Measurements from ENCODE around the gene DCAF7.

DCAF7 gene

DNA sequence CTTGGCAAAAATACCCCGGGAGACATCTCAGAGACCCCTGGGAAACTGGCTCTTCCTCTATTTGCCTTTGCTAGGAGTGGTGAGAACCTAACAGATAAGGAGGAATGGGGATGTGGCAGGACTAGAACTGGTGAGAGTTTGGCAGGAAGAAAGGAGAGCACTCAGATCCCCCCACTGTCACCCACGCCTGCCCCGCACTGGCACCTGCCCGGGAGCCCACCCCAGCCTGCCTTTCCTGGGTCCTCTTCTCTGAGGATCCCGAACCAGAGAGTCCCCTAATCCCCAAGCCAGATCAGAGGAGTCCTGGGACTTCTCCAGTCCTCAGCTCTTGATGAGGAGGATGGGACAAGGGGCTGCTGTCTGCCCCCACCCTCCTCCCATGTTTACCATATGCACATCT, 23.4 kb upstream of the DCAF7 start:
- no peak overlapping the region for H3K4me3 ChIP-seq (ENCODE audit: low read depth, low read length)
- no peak for DNase-seq (ENCODE audit: low read depth)
- TF ChIP-seq POLR2A (IDR thresholded peaks at IDR 0.05; ENCODE audit: extremely low read depth, insufficient read length) (no peak), MYC (IDR thresholded peaks at IDR 0.05; ENCODE audit: low read depth, low read length) (no peak)
- TF ChIP-seq, protein P1, sequence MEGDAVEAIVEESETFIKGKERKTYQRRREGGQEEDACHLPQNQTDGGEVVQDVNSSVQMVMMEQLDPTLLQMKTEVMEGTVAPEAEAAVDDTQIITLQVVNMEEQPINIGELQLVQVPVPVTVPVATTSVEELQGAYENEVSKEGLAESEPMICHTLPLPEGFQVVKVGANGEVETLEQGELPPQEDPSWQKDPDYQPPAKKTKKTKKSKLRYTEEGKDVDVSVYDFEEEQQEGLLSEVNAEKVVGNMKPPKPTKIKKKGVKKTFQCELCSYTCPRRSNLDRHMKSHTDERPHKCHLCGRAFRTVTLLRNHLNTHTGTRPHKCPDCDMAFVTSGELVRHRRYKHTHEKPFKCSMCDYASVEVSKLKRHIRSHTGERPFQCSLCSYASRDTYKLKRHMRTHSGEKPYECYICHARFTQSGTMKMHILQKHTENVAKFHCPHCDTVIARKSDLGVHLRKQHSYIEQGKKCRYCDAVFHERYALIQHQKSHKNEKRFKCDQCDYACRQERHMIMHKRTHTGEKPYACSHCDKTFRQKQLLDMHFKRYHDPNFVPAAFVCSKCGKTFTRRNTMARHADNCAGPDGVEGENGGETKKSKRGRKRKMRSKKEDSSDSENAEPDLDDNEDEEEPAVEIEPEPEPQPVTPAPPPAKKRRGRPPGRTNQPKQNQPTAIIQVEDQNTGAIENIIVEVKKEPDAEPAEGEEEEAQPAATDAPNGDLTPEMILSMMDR (IDR thresholded peaks at IDR 0.05; ENCODE audit: low read depth, low read length): no peak
- TF ChIP-seq, protein P2, sequence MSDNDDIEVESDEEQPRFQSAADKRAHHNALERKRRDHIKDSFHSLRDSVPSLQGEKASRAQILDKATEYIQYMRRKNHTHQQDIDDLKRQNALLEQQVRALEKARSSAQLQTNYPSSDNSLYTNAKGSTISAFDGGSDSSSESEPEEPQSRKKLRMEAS (IDR thresholded peaks at IDR 0.05; ENCODE audit: low read depth, low read length): no peak

DNA sequence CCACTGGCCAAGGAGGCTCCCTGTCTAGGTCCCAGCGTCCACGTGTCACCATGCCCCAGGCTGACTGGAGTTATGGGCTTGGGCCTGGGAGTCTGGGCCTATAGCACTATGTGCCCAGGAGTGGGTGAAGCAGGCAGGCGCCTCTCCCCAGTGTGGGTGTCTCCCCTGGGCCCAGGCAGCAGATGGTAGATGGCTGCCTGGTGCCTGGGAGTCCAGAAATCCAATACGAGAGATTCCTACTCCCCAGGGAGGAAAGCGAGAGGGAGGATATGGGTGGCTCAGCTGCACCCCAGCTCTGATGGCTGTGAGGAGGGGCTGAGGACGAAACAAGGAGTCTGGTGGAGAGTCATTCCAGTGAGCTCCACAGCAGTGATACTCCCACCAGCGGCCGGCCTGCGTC, 22.1 kb upstream of the DCAF7 start:
- TF ChIP-seq, protein P2 (IDR thresholded peaks at IDR 0.05; ENCODE audit: low read depth, low read length): no peak
- no peak for TF ChIP-seq POLR2A (IDR thresholded peaks at IDR 0.05; ENCODE audit: extremely low read depth, insufficient read length)
- TF ChIP-seq, protein P1 (IDR thresholded peaks at IDR 0.05; ENCODE audit: low read depth, low read length): no peak
- TF ChIP-seq MYC (IDR thresholded peaks at IDR 0.05; ENCODE audit: low read depth, low read length): no peak
- no peak overlapping the region for H3K4me3 ChIP-seq (ENCODE audit: low read depth, low read length)
- no peak for DNase-seq (ENCODE audit: low read depth)

DNA sequence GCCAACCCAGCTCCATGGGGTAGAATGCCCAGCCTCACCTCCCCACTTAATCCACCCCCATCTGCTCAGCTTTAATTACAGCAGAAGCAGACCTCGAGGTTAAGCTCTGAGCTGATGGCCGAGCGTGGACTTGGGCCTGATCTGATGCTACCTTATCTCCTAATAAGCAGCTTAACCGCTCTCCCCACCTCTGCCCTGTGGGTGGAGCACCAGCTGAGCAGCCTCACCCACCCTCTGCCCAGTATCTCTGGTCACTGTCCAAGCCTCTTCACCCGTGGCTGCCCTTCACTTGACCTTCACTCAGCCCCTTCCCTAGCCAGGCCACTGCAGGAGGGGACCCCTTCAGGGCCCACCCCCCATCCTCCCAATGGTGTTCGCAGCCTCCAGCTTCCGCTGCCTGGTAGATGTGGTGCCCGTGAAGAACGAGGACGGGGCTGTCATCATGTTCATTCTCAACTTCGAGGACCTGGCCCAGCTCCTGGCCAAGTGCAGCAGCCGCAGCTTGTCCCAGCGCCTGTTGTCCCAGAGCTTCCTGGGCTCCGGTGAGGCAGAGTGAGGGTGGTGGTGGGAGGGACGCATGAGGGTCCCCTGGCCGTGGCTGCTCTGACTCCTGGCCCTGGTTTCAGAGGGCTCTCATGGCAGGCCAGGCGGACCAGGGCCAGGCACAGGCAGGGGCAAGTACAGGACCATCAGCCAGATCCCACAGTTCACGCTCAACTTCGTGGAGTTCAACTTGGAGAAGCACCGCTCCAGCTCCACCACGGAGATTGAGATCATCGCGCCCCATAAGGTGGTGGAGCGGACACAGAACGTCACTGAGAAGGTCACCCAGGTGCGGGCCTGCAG, 20.3 kb upstream of the DCAF7 start:
- no peak for DNase-seq (ENCODE audit: low read depth)
- TF ChIP-seq, protein P2 (IDR thresholded peaks at IDR 0.05; ENCODE audit: low read depth, low read length): no peak

DNA sequence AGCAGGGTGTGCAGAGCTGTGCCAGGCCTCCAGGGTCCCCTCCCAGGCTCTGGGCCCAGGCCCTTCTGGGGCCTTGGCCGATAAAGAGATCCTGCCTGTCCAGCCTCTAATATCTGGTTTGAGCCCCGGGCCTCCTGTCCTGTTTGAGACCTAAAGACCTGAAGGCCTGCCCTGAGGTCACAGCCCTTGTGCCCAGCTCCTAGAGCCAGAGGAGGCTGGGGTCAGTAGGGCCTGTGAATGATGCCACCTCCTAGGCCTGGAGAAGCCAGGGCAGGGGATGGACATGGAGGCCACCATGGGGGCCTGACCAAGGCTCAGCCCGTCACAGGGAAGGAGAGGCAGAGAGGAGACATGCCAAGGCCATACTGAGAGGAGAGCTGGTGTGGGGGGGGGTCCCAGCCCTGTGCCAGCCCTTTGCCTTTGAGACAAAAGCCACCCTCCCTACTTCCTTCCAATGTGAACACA, 19.7 kb upstream of the DCAF7 start:
- no peak for DNase-seq (ENCODE audit: low read depth)
- TF ChIP-seq POLR2A (IDR thresholded peaks at IDR 0.05; ENCODE audit: extremely low read depth, insufficient read length) (no peak), MYC (IDR thresholded peaks at IDR 0.05; ENCODE audit: low read depth, low read length) (no peak)
- TF ChIP-seq, protein P1 (IDR thresholded peaks at IDR 0.05; ENCODE audit: low read depth, low read length): no peak
- TF ChIP-seq, protein P2 (IDR thresholded peaks at IDR 0.05; ENCODE audit: low read depth, low read length): no peak
- H3K4me3 ChIP-seq (ENCODE audit: low read depth, low read length): no peak overlapping the region

More for the DNA sequence above, 20.3 kb upstream of the DCAF7 start:
- H3K4me3 ChIP-seq (ENCODE audit: low read depth, low read length): no peak overlapping the region

DNA sequence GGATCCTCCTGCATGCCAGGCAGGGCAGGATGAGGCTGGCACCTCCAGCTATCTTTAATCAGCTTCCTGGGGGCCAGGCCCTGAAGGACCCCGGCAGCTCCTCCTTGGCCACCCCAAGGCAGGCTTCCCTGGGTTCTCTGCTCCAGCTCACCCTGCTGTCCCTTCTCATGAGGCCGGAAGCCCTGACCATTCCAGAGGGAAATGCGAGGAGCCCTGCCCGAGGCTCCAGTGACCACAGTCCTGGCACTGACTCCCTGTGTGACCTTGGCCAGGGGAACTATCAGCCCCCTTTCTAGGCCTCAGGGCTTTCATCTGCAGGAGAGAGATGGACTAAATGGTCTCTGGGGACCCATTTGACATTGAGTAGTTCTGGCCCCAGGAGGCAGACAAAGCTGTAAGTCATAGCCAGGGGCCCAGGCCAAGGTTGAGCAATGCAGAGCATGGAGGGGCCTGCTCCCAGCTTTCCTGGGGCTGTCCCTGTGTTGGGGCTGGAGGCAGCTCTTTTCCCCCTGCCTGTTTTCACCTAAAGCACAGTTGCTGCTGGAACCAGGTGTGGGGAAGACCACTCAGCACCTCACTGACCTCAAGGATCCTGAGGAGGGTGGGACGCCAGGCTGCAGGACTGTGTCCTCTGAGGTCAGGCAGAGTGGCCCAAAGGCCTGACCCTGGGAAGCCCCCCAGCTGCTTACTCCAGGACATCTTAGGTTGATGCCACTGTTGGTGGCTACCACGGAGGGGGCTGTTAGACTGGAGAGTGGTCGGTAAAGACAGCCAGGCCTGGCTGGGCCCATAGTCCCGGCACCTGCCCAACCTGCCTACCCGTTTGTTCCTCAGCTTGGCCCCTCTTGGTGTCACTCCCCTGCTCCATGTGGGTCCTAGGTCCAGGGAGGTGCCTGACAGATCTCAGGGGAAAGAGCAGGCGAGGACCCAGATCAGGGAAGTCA, 19.0 kb upstream of the DCAF7 start:
- no peak overlapping the region for H3K4me3 ChIP-seq (ENCODE audit: low read depth, low read length)
- TF ChIP-seq, protein P1 (IDR thresholded peaks at IDR 0.05; ENCODE audit: low read depth, low read length): no peak
- TF ChIP-seq MYC (IDR thresholded peaks at IDR 0.05; ENCODE audit: low read depth, low read length): no peak
- no peak for TF ChIP-seq POLR2A (IDR thresholded peaks at IDR 0.05; ENCODE audit: extremely low read depth, insufficient read length)
- TF ChIP-seq, protein P2 (IDR thresholded peaks at IDR 0.05; ENCODE audit: low read depth, low read length): no peak; the same call in 1 of the 2 replicates
- peak; percentile 87 for DNase-seq (ENCODE audit: low read depth)
